Neuronal stem cell (in vitro differentiated cells): Measurements from ENCODE around the gene OR2M4. TPM values are rescaled to one million over a fixed set of nuclear protein-coding genes. Genes with fewer than 3 reads are reported as not detected.
A peak's percentile ranks its signal among the peaks of the same experiment; 100 is the strongest.

ENCODE experiments used
- DNase-seq: peaks from one replicate; pipeline ENCODE4 v3.0.0-alpha.2; 2013; ENCODE audit warnings: low spot score
- H2AFZ ChIP-seq: one replicate; pipeline ENCODE4 v1.6.1; 2013; ENCODE audit warnings: mild to moderate bottlenecking, low read length, inconsistent platforms
- H2AK5ac ChIP-seq: 2 replicates; pipeline ENCODE4 v1.6.1; 2013; ENCODE audit warnings: low read depth, mild to moderate bottlenecking, inconsistent platforms, low read length, moderate library complexity, mixed read lengths
- H2BK120ac ChIP-seq: 2 replicates; pipeline ENCODE4 v1.6.1; 2013; ENCODE audit warnings: low read depth, mild to moderate bottlenecking, inconsistent platforms, low read length, moderate library complexity, mixed read lengths
- H2BK12ac ChIP-seq: one replicate; pipeline ENCODE4 v1.6.1; 2013; ENCODE audit warnings: low read length, inconsistent platforms
- H2BK15ac ChIP-seq: 2 replicates; pipeline ENCODE4 v1.6.1; 2013; ENCODE audit warnings: mild to moderate bottlenecking, low read length, inconsistent platforms, mixed read lengths
- H2BK5ac ChIP-seq: one replicate; pipeline ENCODE4 v1.6.1; 2013; ENCODE audit warnings: inconsistent platforms, mild to moderate bottlenecking, low read length, moderate library complexity
- H3K14ac ChIP-seq: one replicate; pipeline ENCODE4 v1.6.1; 2013; ENCODE audit warnings: low read length, inconsistent platforms
- H3K18ac ChIP-seq: 2 replicates; pipeline ENCODE4 v1.6.1; 2013; ENCODE audit warnings: low read length, inconsistent platforms
- H3K23ac ChIP-seq: 2 replicates; pipeline ENCODE4 v1.6.1; 2013; ENCODE audit warnings: low read depth, mild to moderate bottlenecking, mixed read lengths, low read length, inconsistent platforms; ENCODE audit not compliant: poor library complexity
- H3K27ac ChIP-seq: replicated peaks from 3 replicates; pipeline ENCODE4 v1.5.1; 2013; ENCODE audit warnings: low read length, inconsistent platforms
- H3K27me3 ChIP-seq, 3 experiments: 2 replicates each; pipeline ENCODE4 v1.6.1; 2013; ENCODE audit warnings: low read length in 3 of 3, mild to moderate bottlenecking in 2 of 3, inconsistent platforms in 1 of 3, low read depth in 1 of 3, mixed read lengths in 1 of 3, moderate library complexity in 1 of 3; ENCODE audit not compliant: control insufficient read depth in 3 of 3, insufficient read depth in 3 of 3
- H3K36me3 ChIP-seq, 2 donors: replicated peaks in 1 of 2; 2 replicates each; pipeline ENCODE4 v1.6.1; 2013; ENCODE audit warnings: low read length in 2 of 2; ENCODE audit not compliant: control insufficient read depth in 2 of 2, insufficient read depth in 2 of 2
- H3K4ac ChIP-seq: 2 replicates; pipeline ENCODE4 v1.6.1; 2013; ENCODE audit warnings: inconsistent platforms, mild to moderate bottlenecking, low read length, moderate library complexity
- H3K4me1 ChIP-seq, 2 donors: 1 replicate in 1 of 2; 2 replicates in 1 of 2; pipeline ENCODE4 v1.6.1; 2013; ENCODE audit warnings: low read length in 2 of 2, low read depth in 1 of 2; ENCODE audit not compliant: control insufficient read depth in 2 of 2, insufficient read depth in 1 of 2
- H3K4me2 ChIP-seq: one replicate; pipeline ENCODE4 v1.6.1; 2013; ENCODE audit warnings: mild to moderate bottlenecking, low read length, inconsistent platforms; ENCODE audit not compliant: insufficient read depth, poor library complexity, severe bottlenecking
- H3K4me3 ChIP-seq, 2 donors: 2 replicates each; pipeline ENCODE4 v1.5.1; 2013; ENCODE audit warnings: low read length in 2 of 2, mild to moderate bottlenecking in 2 of 2, inconsistent platforms in 1 of 2, moderate library complexity in 1 of 2
- H3K79me1 ChIP-seq: one replicate; pipeline ENCODE4 v1.6.1; 2013; ENCODE audit warnings: low read depth, mild to moderate bottlenecking, inconsistent platforms, low read length, moderate library complexity
- H3K9ac ChIP-seq: one replicate; pipeline ENCODE4 v1.6.1; 2013; ENCODE audit warnings: mild to moderate bottlenecking, low read depth, low read length, inconsistent platforms; ENCODE audit not compliant: poor library complexity
- H3K9me3 ChIP-seq, 2 donors: replicated peaks in 1 of 2; 2 replicates each; pipeline versions ENCODE3 to v1.6.1; 2013; ENCODE audit warnings: low read length in 2 of 2, mild to moderate bottlenecking in 2 of 2, inconsistent platforms in 1 of 2, low read depth in 1 of 2, mixed read lengths in 1 of 2, moderate library complexity in 1 of 2; ENCODE audit not compliant: control insufficient read depth in 2 of 2, insufficient read depth in 1 of 2
- H4K8ac ChIP-seq: one replicate; pipeline ENCODE4 v1.6.1; 2013; ENCODE audit warnings: low read depth, mild to moderate bottlenecking, inconsistent platforms, low read length, moderate library complexity
- H4K91ac ChIP-seq: one replicate; pipeline ENCODE4 v1.6.1; 2013; ENCODE audit warnings: low read length, low read depth, mild to moderate bottlenecking, inconsistent platforms; ENCODE audit not compliant: poor library complexity
- WGBS, 2 donors: extraction: QIAGEN DNeasy Blood & Tissue Kit; methylation state at CpG; one replicate each; pipeline ENCODE4 v1.1.7; 2013; ENCODE audit warnings: missing lambda C conversion rate in 2 of 2, mixed read lengths in 1 of 2; ENCODE audit not compliant: insufficient read length in 2 of 2, insufficient replicate concordance in 1 of 2; ENCODE audit errors: extremely low coverage in 2 of 2; 5-methylcytosine and 5-hydroxymethylcytosine counted together
- polyA plus RNA-seq, 2 experiments: library from polyadenylated mRNA; stranded (reverse); fragments of 200-250 nt; gene quantifications; one replicate each; pipeline ENCODE4 v1.2.3, GENCODE V29; 2013

The OR2M4 gene
- not detected for polyA plus RNA-seq (2013, experiment 1 of 2)
- not detected for polyA plus RNA-seq (2013, experiment 2 of 2)

DNA sequence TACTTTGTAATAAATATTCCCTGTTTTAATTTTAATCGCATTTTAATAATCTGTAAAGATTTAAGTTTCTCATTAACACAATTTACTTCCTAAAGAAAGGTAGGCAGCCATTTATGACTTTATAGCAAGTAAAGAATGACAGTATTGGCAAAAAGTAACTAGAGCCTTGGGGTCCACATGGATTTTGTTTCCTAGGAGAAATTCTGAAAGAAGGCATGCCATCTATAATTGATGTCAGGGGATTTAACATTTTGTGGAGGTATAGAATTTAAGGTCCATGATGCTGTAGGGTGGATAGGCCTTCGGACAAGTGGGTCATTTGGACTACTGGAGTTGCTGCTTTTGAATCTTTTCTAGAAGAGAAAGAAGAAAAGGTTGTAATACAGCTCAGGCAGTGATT, at the start of gene OR2M4:
OR2M4 (plus strand) TSS at position 301 of the 400 bp plus-strand sequence. CDS start 7,512 bp downstream, outside the sequence.
- no CpG with 5 or more reads among the region's 2 CpGs for WGBS, 2 donors
- Histone ChIP-seq H3K36me3 (no peaks in the 10 kb centered on the region), H2BK120ac (no peak within 1 kb of the TSS), H3K9me3 (peaks cover 0 to 14% of the 10 kb centered on the region in 2 donors), H3K14ac (no peak within 1 kb of the TSS), H2BK15ac (no peak within 1 kb of the TSS), H2BK5ac (no peak within 1 kb of the TSS), H3K4me2 (no peak within 1 kb of the TSS), H2BK12ac (no peak within 1 kb of the TSS), H3K4ac (no peak within 1 kb of the TSS), H3K23ac (no peak within 1 kb of the TSS), H2AFZ (no peak within 1 kb of the TSS), H3K9ac (no peak within 1 kb of the TSS), H3K4me3 (no peak within 1 kb of the TSS), H3K18ac (no peak within 1 kb of the TSS), H4K91ac (no peak within 1 kb of the TSS), H3K79me1 (no peaks in the 10 kb centered on the region), H3K4me1 (no peaks in the 10 kb centered on the region), H2AK5ac (no peak within 1 kb of the TSS), H3K27ac (no peak within 1 kb of the TSS), H3K27me3 (no peaks in the 10 kb centered on the region), H4K8ac (no peak within 1 kb of the TSS)
- DNase-seq: no peak

DNA sequence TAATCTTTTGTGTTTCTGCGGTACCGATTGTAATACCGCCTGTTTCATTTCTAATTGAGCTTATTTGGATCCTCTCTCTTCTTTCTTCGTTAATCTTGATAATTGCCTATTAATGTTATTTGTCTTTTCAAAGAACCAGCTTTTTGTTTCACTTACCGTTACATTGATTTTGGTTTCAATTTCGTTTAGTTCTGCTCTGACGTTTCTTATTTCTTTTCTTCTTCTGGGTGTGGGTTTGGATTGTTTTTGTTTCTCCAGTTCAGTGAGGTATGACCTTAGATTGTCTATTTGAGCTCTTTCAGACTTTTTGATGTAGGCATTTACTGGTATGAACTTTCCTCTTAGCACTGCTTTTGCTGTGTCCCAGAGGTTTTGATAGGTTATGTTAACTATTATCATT, 47.2 kb upstream of the OR2M4 start:
- H3K9me3 ChIP-seq: peaks cover 0 to 13% of the 10 kb centered on the region in 2 donors
- H4K91ac ChIP-seq: no peak overlapping the region
- H2BK12ac ChIP-seq: no peak overlapping the region
- H2BK5ac ChIP-seq: no peak overlapping the region
- peaks cover 0 to 2% of the 10 kb centered on the region in 2 donors for H3K4me1 ChIP-seq
- H3K27ac ChIP-seq: no peak overlapping the region
- H4K8ac ChIP-seq: no peak overlapping the region
- H2AFZ ChIP-seq: no peak overlapping the region
- H3K27me3 ChIP-seq: peaks cover 0 to 5% (median 0%) of the 10 kb centered on the region in 3 experiments
- H2BK15ac ChIP-seq: no peak overlapping the region
- no peak for DNase-seq
- H3K9ac ChIP-seq: no peak overlapping the region
- no peak overlapping the region for H3K23ac ChIP-seq
- no peak overlapping the region for H3K18ac ChIP-seq
- H3K4ac ChIP-seq: no peak overlapping the region
- no peak overlapping the region for H3K4me3 ChIP-seq
- no peak overlapping the region for H3K14ac ChIP-seq
- H3K4me2 ChIP-seq: no peak overlapping the region
- H2BK120ac ChIP-seq: no peak overlapping the region
- no peaks in the 10 kb centered on the region for H3K79me1 ChIP-seq
- no peak overlapping the region for H2AK5ac ChIP-seq
- H3K36me3 ChIP-seq: no peaks in the 10 kb centered on the region
- no CpG with 5 or more reads among the region's 7 CpGs for WGBS, 2 donors

- no peak overlapping the region for H3K9ac ChIP-seq
- peaks cover 0 to 2% of the 10 kb centered on the region in 2 donors for H3K4me1 ChIP-seq
- no peak overlapping the region for H3K23ac ChIP-seq
- no peaks in the 10 kb centered on the region for H3K27me3 ChIP-seq
- H3K79me1 ChIP-seq: no peaks in the 10 kb centered on the region
- no peak overlapping the region for H2BK15ac ChIP-seq
- no peak overlapping the region for H2BK5ac ChIP-seq
- H3K4me3 ChIP-seq: no peak overlapping the region
- no peak overlapping the region for H2BK120ac ChIP-seq
- no peak overlapping the region for H3K18ac ChIP-seq
- no peak for DNase-seq
- no peak overlapping the region for H4K8ac ChIP-seq
- no peak overlapping the region for H3K14ac ChIP-seq
- H3K9me3 ChIP-seq: peaks cover 0 to 15% of the 10 kb centered on the region in 2 donors
- no peak overlapping the region for H3K27ac ChIP-seq
- H3K36me3 ChIP-seq: no peaks in the 10 kb centered on the region
- H2AFZ ChIP-seq: no peak overlapping the region
- H3K4ac ChIP-seq: no peak overlapping the region
- H2BK12ac ChIP-seq: no peak overlapping the region
- no peak overlapping the region for H3K4me2 ChIP-seq
- H2AK5ac ChIP-seq: no peak overlapping the region
- WGBS, 2 donors: no CpG with 5 or more reads among the region's 3 CpGs
- no peak overlapping the region for H4K91ac ChIP-seq
Measured at GRCh38 chr1:248187363-248187762, 43.9 kb upstream of the OR2M4 start.

DNA sequence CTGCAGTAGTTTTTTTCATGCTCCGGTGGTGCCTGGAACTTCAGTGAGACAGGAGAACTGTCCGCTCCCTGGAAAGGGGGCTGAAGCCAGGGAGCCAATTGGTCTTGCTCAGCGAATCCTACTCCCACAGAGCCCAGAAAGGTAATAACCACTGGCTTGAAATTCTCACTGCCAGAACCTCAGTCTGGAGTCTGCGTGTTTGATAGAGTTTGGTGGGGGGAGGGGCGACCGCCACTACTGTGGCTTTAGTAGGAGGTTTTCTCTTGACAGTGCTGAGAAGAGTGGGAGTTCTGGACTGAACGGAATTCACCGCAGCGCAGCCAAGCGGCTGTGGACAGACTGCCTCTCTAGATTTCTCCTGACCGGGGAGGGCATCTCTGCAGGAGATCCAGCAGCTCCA, 42.2 kb upstream of the OR2M4 start:
- Histone ChIP-seq H3K9me3 (peaks cover 0 to 15% of the 10 kb centered on the region in 2 donors), H3K23ac (no peak overlapping the region), H4K91ac (no peak overlapping the region), H3K27ac (no peak overlapping the region), H3K18ac (no peak overlapping the region), H2BK5ac (no peak overlapping the region), H2BK15ac (no peak overlapping the region), H2BK120ac (no peak overlapping the region), H3K4me3 (no peak overlapping the region), H3K36me3 (no peaks in the 10 kb centered on the region), H3K4ac (no peak overlapping the region), H2AFZ (peak overlapping the region; percentile 69), H3K9ac (no peak overlapping the region), H2BK12ac (no peak overlapping the region), H3K27me3 (no peaks in the 10 kb centered on the region), H3K4me2 (no peak overlapping the region), H2AK5ac (no peak overlapping the region), H3K4me1 (peaks cover 0 to 2% of the 10 kb centered on the region in 2 donors), H3K14ac (no peak overlapping the region), H3K79me1 (no peaks in the 10 kb centered on the region), H4K8ac (no peak overlapping the region)
- WGBS, 2 donors: no CpG with 5 or more reads among the region's 11 CpGs
- no peak for DNase-seq
